HG03103 (cell line): ENCODE data around the gene CFAP65.

Experiments used
- ATAC-seq: cut with Tn5 transposase; IDR thresholded peaks from one replicate; pipeline ENCODE4 v1.9.1; 2021; ENCODE audit warnings: low read depth; ENCODE audit not compliant: unreplicated experiment

CFAP65 gene

DNA sequence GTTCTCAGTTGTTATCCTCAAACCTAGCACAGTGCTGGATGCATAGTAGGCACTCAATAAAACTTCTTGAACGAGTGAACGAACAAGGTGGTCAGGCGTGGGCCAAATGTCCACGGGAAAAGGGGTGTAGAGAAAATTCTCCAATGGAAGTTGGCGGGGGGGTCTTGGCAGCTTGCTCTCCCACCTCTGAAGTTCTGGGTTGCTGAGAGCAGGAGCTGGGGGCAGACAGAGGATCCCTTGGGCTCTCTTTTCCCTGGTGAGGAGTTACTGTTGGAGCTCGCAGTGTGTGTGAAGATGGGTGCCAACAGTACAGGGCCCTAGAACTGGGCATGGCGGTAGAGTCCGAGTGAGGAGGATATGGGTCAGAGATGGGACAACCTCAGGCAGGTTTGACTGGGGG is 45.8 kb downstream of the CFAP65 start:
- no peak for ATAC-seq

DNA sequence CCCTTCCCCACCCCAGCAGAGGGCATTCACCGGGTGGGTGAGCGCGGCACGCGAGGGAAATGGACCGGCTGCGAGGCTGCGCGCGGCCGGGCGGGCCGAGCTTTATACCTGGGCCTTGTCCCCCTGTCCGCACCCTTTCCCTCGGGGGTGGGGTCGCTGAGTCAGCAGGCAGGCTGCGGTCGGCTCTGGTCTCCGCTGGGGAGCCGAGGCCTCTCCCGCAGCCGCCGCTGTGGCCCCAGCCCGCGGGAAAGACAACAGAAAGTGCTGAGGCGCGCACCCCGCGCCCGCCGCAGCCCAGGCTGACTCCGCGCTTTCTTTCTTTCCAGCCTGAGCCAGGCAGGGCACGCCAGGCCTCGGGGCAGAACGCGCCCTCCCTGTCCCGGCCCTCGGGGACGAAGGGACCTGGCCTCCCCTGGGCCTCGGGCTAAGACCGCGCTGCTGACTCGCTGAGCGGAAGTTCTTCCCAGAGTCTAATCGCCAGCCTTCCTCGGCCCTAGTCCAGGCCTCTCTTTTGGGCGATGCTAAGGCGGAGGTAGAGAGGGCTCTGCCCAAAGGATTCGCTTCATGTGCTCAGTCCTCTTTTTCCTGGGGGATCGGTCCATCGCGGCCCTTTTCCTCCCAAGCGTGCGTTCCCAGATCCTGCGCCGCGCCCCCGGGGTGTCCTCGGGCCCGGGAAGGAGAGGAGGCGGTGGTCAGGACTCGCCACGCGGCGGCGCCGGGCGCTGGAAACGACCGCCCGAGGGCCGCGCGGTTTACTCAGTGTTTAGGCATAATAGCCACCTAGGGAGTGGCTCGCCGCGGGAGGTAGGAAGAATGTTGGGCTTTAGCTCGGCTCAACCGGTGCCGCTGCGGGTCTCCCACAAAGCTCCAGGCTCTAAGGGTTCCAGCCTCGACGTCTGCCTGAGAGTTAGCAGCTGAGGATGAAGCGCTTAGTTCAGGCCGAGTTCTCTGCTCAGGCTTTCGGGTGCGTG is 47.7 kb downstream of the CFAP65 start, which contains the start of gene CRYBA2:
Gene CRYBA2, minus strand, starts transcription at position 78 of the 971 bp plus-strand sequence. CDS start 246 bp downstream, outside the sequence.
- ATAC-seq: no peak

DNA sequence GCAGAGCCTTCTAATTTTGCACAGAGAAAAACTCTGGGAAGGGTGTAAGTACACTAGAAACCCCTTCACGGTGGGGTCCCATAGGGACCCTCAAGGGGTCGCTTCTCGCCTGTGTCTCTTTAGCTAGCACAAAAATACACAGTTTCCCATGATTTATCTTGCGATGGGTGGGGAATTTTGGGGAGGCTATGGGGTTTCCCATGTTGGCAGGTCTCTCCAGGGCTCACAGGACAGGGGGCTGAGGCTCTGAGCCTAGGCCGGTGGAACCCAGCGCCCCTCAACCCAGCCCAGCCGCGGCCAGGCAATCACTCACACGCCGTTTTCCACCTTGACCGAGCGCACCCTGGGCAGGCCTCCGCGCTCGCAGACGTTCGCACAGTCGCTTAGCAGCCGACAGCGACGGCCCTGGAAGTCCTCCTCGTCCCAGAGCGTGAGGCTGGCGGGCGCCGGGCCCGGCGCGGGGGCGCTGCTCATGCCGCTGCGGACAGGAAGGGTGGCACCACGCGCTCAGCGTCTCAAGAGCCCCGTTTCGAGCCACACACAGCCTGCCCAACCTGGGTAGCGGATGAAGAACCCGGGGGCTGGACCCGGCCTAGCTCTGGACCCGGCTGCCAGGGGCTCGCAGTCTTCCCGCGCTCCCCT is 48.5 kb downstream of the CFAP65 start:
- no peak for ATAC-seq

DNA sequence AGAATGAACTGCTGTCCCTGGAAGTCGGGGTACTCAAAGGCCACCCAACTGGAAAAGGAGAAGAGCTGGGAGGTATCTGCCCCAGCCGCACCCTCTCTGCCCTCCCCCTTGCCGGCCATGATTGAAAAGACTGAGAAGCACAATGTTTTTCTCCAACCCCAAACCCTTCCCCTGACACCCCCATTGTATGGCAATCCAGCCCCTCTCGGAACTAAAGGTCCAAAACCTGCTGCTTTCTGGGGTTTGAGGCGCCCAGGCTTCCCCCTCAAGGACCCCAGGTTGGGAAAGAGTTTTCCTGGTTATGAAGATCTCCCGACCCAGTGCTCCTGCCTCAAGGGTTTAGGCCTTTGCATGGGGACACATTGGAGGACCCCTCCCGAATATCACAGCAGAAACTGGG is 49.1 kb downstream of the CFAP65 start:
- no peak for ATAC-seq

DNA sequence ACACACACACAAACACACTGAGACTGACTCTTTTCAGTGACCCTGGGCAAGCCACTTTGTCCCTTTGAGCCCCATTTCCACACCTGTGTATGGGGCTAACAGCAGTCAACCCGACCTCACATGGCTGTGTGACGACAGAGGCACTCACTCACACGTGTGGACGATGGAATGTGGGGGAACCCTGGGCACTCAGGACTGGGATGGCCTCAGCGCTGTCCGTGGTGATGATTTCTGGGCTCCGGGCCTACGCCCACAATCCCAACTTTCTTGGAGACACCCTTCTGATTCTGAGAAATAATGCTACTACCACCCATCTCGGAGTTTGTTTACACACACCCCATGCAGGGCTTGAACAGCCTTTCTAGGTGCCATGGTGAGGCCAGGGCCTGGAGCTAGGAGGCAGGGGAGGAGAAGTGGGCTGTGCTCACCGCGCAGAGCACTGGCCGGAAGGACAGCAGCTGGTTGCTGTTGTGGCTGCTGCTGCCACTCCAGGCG is 49.6 kb downstream of the CFAP65 start:
- no peak for ATAC-seq

DNA sequence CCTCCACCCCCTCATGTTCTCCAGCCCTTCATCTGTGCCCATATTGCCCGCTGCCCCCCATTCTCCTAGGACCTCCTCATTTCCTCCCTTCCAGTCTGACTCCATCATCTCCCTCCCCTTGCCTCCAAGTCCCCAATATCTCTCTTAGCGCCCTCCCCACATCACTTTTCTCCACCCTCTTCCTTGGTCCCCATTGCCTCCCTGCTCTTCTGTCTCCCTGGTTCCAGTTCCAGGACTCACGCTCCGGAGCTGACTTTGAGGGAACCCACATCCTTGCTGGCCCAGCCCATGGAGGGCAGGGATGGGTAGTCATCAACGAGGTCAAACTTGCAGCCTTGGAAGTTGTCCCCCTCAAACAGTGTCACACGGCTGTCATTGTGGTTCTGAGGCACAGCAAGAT is 50.7 kb downstream of the CFAP65 start:
- no peak for ATAC-seq

DNA sequence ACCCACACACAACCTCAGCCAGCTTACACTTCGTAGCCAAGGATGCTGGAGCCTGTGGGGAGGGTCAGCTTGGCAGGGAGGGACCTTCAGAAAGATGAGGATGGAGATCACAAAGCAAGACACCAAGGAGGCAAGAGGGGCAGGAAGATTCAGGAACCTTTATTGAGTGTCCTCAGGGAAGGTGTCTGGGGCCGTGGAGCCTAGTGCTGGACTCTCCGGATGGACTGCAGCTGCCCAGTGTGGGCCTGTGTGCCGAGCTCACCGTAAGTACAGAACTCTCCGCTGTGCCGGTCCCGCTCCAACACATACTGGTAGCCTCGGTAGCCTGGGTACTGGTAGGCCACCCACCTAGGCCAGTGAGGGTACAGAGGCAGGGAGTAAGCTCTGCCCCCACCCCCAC is 51.3 kb downstream of the CFAP65 start:
- ATAC-seq: no peak

DNA sequence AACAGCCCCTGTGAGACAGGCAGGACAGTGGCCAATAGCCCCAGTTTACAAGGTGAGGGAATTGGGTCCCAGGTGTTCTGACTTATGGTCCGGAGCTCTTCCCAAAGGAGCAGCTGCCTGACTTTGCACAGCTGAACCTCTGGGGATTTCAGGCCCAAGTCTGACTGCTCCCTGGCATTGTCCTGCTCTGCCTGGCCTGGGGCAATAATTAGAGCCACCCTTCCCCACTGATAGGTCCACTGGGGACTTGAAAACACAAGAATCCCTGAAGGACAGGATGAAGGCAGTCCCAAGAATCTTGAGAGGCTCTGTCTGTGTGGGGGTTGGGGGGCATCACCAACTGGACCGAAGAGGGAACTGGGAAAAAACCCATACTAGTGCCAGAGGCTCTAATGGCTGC is 52.7 kb downstream of the CFAP65 start:
- ATAC-seq: no peak

DNA sequence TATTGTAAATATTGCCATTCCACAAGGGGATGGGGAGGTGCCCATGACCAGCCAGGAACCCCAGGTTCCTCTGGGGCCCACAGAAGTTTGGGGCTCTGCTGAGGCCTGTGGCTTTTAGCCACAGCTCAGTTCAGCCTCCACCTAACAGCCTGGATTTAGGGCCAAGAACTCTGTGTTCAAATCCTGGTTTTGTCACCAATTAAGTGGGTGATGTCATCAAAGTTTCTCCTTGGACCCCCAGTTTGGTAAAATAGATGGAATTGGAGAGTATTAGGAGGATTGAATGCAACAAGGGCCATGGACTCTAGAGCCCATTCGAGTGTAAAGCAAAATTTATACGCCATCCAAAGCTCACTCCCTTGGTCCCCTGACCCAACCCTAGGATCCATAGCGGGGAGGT is 53.2 kb downstream of the CFAP65 start:
- ATAC-seq: no peak

DNA sequence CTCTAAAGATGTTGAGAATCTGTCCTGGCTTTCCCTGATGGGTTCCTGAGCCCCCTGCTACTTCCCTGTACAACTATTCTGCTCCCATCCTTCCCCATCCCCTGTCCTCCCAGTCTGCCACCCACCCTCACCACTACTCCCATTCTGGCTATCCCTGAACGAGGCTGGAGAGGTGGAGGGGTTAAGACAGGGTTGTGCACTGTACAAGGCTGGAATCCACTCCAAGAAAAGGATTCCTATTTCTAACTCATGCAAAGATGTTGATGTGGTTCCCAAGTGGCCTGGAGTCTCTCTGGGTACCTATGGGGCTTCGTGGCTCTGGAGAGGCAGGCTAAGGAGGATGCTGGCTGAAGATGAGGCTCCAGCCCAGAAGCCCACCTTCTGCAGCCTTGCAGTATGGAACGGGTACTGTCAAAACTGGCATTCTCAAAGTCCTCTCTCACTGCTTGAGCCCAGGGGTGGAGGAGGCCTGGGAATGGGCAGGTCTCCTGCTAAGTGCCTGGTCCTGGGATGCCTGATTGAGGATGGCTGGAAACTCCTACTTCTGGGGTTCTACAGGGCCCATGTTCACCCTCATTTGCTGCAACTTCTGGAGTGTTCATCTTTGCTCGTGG is 55.1 kb downstream of the CFAP65 start:
- no peak for ATAC-seq

DNA sequence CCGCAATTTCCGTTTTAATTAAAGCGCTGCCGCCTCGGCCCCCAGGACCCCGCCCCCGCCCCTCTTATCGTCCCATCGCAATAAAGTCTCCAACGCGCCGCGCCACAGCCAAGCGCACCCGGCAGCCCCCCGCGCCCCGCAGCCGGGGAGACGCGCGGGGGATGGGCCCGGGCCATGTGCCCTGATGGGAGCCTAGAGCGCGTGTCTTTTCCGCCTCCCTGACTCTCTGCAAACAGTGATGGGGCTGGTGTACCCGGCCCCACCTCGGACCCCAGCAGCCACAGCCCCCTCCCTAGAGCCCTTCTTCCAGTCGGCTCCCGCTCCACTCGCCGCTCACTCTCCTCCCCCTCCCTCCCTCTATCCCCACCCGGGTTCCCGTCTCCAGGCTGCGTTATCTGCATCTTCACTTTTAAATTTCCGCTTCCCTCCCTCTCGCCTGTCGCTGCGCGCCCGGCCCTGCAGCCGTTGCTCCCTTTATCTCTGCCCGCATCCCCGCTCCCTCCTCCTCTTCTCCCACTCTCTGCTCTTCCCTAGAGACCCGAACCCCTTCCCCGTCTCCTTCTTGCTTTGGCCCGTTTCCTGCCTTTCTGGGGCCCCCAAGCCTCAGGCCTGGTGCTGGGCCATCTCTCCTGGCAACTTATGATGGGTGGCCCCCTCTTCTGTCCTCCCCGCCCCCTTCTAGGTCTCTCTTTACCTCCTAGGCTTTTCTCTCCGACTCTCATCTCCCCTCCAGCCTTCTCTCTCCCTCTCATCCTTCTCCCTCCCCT is 55.8 kb downstream of the CFAP65 start:
- ATAC-seq: no peak

DNA sequence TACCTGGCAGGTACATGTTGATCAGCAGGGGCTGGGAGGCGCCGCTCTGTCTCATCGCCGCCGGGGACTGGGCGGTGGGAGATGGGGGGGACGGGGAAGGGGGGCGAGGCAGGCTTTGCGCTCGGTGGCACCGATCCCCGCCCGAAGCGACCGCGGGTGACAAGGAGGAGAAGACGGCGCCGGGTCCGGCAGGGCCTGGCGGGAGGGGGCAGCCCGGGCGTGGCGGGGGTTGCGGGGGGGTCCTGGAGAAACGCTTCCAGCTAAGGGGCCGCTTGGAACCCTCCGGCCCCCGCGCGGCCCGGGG is 56.3 kb downstream of the CFAP65 start, which contains the start of gene FEV:
Gene FEV, minus strand, starts transcription at position 164 of the 304 bp plus-strand sequence. Its CDS starts 109 bp downstream, at position 55.
- no peak for ATAC-seq

DNA sequence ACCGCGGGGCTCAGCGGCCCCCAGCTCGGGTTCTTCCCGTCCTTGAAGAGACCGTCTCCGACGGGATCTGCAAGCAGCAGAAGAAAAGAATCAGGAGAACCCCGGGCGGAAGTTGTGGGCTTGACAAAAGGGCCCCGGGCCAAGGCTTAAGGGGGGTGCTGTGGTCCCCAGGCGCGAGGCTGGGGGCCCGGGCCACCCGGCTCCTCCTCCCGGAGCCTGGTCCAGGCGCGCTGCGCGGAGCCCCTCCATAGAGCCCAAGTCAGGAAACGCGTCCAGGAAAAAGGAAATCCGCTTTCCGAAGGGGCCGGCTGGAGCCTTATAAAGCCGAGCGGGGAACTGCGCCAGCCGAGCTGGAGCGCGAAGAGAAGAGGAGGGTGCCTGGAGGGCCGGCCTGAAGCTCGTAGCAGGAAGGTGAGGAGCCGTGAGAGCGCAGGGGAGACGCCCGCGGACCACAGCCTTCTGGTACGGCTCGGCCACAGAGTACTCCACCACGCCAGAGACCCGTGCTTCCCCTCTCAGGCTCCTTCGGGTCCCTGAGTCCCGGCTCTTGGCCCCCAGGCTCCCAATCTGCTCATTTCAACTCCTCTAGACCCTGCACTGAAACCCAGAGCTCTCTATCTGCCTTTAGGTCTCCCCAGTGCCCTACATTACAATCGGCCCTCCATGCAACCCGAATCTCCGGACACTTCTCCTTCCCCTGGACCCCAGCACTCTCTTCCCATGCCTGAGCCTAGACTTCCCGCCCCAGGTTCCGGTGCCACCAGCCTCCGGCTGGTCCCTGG is 56.9 kb downstream of the CFAP65 start:
- ATAC-seq: no peak

DNA sequence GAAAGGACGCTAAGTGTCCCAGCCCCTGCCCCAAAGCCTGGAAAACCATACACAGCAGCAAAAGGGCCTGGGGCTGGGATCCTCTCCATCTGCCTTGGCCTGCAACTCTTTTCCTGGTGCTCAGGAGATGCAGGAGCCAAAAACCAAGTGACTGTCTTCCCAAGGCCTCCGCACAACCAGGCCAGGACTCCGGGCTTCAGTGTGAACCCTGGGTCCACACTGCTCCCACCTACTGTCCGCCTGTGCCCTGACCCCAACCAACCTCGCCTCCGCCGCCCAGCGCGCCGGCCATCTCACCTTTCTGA is 57.4 kb downstream of the CFAP65 start:
- ATAC-seq: no peak

DNA sequence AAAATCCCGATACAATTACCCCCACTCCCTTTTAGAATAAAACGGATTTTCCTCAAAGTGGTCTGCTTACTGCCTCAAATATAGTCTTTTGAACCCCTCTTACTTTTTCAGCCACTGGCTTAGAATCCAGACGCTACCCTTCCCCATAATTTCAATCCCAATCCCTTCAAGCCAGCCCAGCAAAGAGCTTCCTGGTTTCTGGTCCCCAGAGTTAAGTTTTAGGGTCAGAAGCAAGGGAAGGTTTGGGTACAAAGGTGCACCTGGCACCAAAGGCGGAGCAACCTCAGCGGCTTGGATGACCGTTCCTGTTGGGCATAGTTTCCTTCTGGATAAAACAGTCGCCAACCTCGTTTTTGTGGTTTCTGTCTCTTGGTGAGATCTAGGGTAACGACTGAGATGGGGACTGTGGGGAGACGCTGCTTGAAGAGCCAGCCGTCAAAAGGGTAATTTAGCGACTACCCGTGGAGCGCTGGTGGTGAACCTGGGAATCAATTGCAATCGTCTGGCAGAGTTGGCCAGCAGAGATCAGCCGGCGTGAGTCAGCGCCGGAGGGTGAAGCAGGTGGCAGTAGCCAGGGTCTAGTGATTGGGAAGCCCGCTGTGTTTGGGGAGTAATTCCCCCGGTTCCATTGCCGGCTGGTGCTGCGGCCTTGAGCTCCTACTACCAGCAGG is 57.9 kb downstream of the CFAP65 start:
- ATAC-seq: no peak

DNA sequence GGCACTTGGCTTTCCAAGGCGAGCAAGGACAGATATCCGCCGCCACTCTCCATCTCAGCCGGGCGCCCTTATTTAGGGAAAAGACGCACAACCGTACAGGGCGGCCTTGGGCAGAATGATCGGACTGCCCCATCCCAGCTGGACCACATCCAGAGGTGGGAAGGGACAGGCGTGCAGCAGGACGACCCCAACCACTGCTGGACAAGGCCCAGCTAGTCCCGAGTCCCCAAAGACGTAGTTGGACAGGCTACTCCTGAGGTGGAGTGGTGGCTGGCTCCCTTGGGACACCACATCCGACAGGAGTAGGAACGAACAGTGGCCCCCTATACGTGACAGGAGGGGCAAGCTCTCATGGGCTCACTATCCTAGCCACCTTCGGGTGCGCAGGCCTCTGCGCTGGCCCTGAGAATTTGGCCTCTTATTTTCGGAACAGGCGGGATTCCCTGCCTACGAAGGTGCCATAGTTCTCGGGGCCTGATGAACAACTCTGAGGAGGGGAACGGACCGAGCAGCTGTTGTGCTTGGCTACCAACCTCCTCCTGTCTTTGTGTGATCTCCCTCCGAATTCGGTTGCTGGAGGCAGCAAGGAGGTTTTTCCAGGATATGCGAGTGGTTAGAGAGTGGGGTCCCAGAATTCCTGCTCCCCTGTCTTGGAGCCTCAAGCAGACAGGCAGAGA is 58.6 kb downstream of the CFAP65 start:
- no peak for ATAC-seq

DNA sequence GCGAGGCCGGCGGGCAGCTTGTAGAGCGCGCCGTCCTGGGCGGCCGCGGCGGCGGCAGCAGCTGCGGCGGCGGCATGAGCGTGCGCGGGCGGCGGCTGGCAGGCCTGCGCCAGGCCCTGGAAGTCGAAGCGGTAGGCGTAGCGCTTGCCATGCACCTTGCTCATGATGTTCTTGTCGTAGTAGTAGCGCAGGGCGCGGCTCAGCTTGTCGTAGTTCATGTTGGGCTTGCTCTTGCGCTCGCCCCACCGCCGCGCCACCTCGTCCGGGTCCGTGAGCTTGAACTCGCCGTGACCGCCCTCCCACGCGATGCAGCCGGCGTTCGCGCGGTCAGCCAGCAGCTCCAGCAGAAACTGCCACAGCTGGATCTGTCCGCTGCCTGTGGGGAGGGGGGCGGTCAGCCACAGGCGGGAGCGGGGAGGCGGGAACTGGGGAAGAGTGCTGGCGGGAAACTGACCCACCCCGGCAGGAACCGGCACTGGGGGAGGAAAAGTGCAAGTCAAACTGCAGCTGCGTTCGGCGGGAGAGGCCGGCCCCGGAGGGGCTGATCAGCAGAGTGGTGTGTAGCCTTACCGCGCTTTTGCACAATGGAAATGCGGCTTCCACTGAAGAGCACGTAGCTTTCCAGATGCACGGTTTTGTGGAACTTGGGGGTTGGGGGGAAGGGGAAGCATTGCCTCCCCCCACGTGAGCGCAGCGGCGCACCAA is 59.3 kb downstream of the CFAP65 start:
- no peak for ATAC-seq

DNA sequence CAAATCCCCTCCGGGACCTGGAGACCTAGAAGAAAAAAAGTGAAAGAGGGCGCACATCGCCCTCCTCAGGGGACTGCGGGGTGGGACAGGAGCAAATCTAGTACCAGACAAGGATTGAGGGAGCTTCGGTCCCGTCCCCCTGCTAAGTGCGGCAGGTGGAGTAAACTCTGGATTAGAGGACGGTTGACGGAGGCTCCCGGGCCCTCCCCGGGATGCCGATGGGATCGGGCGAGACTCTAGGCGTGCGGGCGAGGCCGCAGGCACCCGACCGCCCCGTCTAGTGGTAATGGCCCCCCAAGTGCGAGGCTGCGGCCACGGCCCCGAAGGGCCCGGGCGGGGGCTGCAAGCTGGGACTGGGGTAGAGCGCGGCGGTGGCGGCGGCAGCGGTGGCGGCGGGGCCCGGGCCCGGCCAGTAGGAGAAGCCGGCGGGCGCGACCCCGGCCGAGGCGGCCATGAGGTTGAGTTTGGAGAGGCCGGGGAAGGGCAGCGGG is 59.9 kb downstream of the CFAP65 start:
- no peak for ATAC-seq
